CD14-positive monocyte (primary cell): Measurements from ENCODE around the gene GP9. TPM values are rescaled to one million over a fixed set of nuclear protein-coding genes. Genes with fewer than 3 reads are reported as not detected.

Source experiments
- DNase-seq, 3 donors: peaks; one replicate each; pipeline ENCODE4 v3.0.0-alpha.2; 2011 to 2022
- H2AFZ ChIP-seq: 2 replicates; pipeline ENCODE4 v1.6.0; 2012; ENCODE audit warnings: mild to moderate bottlenecking, low read depth, low read length, inconsistent platforms; ENCODE audit not compliant: insufficient read depth, poor library complexity, severe bottlenecking
- H3K27ac ChIP-seq, 2 donors: 1 replicate in 1 of 2; 2 replicates in 1 of 2; pipeline ENCODE4 v1.5.1; 2012 to 2013; ENCODE audit warnings: low read length in 2 of 2, control low read depth in 1 of 2, inconsistent platforms in 1 of 2, low read depth in 1 of 2, mild to moderate bottlenecking in 1 of 2
- H3K27me3 ChIP-seq, 2 donors: one replicate each; pipeline versions ENCODE4 v1.6.0 to v1.6.1; 2011 to 2013; ENCODE audit warnings: low read length in 2 of 2; ENCODE audit not compliant: control insufficient read depth in 2 of 2, insufficient read depth in 2 of 2
- H3K36me3 ChIP-seq, 2 donors: replicated peaks in 1 of 2; 1 replicate in 1 of 2; 2 replicates in 1 of 2; pipeline versions ENCODE4 v1.5.1 to v1.6.1; 2012 to 2013; ENCODE audit warnings: low read length in 2 of 2, control low read depth in 1 of 2, inconsistent platforms in 1 of 2, mild to moderate bottlenecking in 1 of 2; ENCODE audit not compliant: insufficient read depth in 2 of 2, control insufficient read depth in 1 of 2
- H3K4me1 ChIP-seq, 2 donors: 1 replicate in 1 of 2; 2 replicates in 1 of 2; pipeline versions ENCODE4 v1.5.1 to v1.6.1; 2012 to 2013; ENCODE audit warnings: low read length in 2 of 2, control low read depth in 1 of 2, inconsistent platforms in 1 of 2, mild to moderate bottlenecking in 1 of 2, moderate library complexity in 1 of 2; ENCODE audit not compliant: insufficient read depth in 2 of 2, control insufficient read depth in 1 of 2
- H3K4me2 ChIP-seq: replicated peaks from 2 replicates; pipeline ENCODE3; 2012; ENCODE audit warnings: low read length, moderate library complexity, mild to moderate bottlenecking; ENCODE audit not compliant: poor library complexity, severe bottlenecking; ENCODE audit errors: extremely low read depth
- H3K4me3 ChIP-seq, 3 experiments: fragments of 200-600 bp in 1 of 3; sonication (generic) in 1 of 3; replicated peaks in 1 of 3; 1 replicate in 2 of 3; 2 replicates in 1 of 3; pipeline ENCODE4 v1.5.1; 2011 to 2013; ENCODE audit warnings: low read length in 3 of 3, mild to moderate bottlenecking in 3 of 3, control low read depth in 2 of 3, low read depth in 2 of 3, inconsistent platforms in 1 of 3, moderate library complexity in 1 of 3
- H3K79me2 ChIP-seq: 2 replicates; pipeline ENCODE4 v1.6.0; 2012; ENCODE audit warnings: mild to moderate bottlenecking, control low read depth, inconsistent platforms, low read length, moderate library complexity; ENCODE audit not compliant: insufficient read depth
- H3K9ac ChIP-seq: 2 replicates; pipeline ENCODE4 v1.6.0; 2017; ENCODE audit warnings: low read length, mild to moderate bottlenecking; ENCODE audit not compliant: insufficient read depth, poor library complexity, severe bottlenecking
- H3K9me3 ChIP-seq, 2 donors: replicated peaks in 1 of 2; 1 replicate in 1 of 2; 2 replicates in 1 of 2; pipeline versions ENCODE4 v1.5.1 to v1.6.1; 2012 to 2013; ENCODE audit warnings: low read length in 2 of 2, control low read depth in 1 of 2; ENCODE audit not compliant: control insufficient read depth in 1 of 2, insufficient read depth in 1 of 2
- H4K20me1 ChIP-seq: 2 replicates; pipeline ENCODE4 v1.6.0; 2012; ENCODE audit warnings: mild to moderate bottlenecking, low read length, control low read depth, moderate library complexity; ENCODE audit not compliant: insufficient read depth
- H3K27ac Mint-ChIP-seq, 7 donors: one replicate each; pipeline ENCODE4 v1.8.0; 2020; ENCODE audit warnings: mild to moderate bottlenecking in 7 of 7, mixed read lengths in 7 of 7, moderate library complexity in 6 of 7, inconsistent platforms in 2 of 7
- H3K27me3 Mint-ChIP-seq, 3 donors: one replicate each; pipeline ENCODE4 v1.8.0; 2021 to 2022; ENCODE audit warnings: low read depth in 3 of 3, mild to moderate bottlenecking in 3 of 3, mixed read lengths in 3 of 3, moderate library complexity in 3 of 3, inconsistent platforms in 1 of 3
- H3K36me3 Mint-ChIP-seq, 2 donors: one replicate each; pipeline ENCODE4 v1.8.0; 2020; ENCODE audit warnings: mixed read lengths in 2 of 2, inconsistent platforms in 1 of 2, mild to moderate bottlenecking in 1 of 2
- H3K4me1 Mint-ChIP-seq: one replicate; pipeline ENCODE4 v1.8.0; 2020; ENCODE audit warnings: mild to moderate bottlenecking, mixed read lengths
- H3K4me3 Mint-ChIP-seq, 2 donors: one replicate each; pipeline ENCODE4 v1.8.0; 2020; ENCODE audit warnings: mild to moderate bottlenecking in 2 of 2, mixed read lengths in 2 of 2, moderate library complexity in 1 of 2
- H3K9me3 Mint-ChIP-seq, 7 donors: one replicate each; pipeline ENCODE4 v1.8.0; 2020 to 2022; ENCODE audit warnings: mixed read lengths in 7 of 7, mild to moderate bottlenecking in 6 of 7, moderate library complexity in 6 of 7, inconsistent platforms in 2 of 7
- WGBS: methylation state at CpG from one replicate; pipeline ENCODE4 v1.1.5; 2013; ENCODE audit warnings: missing lambda C conversion rate; ENCODE audit not compliant: insufficient coverage; 5-methylcytosine and 5-hydroxymethylcytosine counted together
- intact Hi-C, 2 donors: fragments of 100-400 bp; cut with micrococcal nuclease; formaldehyde crosslinking; loops; one replicate each; pipeline versions ENCODE4 v1.15.0 to v1.15.1; 2023
- polyA plus RNA-seq, 3 donors: library from polyadenylated mRNA; depleted of rRNA in 1 of 3; unstranded in 2 of 3; stranded (reverse) in 1 of 3; fragments of 300-500 nt in 2 of 3; fragments of >200 nt in 1 of 3; fragmentation: Illumina TruSeq in 2 of 3; gene quantifications; 1 replicate in 2 of 3; 2 replicates in 1 of 3; pipeline ENCODE4 v1.2.3, GENCODE V29; 2012 to 2021
- TF ChIP-seq, protein P1 (sequence below): fragments of 200-600 bp; IDR thresholded peaks from one replicate; pipeline ENCODE4 v1.8.0; 2022; ENCODE audit warnings: antibody characterized with exemption, mild to moderate bottlenecking

Gene GP9
- polyA plus RNA-seq, 3 donors: 0.74 to 2.7 TPM; not detected in 1

DNA sequence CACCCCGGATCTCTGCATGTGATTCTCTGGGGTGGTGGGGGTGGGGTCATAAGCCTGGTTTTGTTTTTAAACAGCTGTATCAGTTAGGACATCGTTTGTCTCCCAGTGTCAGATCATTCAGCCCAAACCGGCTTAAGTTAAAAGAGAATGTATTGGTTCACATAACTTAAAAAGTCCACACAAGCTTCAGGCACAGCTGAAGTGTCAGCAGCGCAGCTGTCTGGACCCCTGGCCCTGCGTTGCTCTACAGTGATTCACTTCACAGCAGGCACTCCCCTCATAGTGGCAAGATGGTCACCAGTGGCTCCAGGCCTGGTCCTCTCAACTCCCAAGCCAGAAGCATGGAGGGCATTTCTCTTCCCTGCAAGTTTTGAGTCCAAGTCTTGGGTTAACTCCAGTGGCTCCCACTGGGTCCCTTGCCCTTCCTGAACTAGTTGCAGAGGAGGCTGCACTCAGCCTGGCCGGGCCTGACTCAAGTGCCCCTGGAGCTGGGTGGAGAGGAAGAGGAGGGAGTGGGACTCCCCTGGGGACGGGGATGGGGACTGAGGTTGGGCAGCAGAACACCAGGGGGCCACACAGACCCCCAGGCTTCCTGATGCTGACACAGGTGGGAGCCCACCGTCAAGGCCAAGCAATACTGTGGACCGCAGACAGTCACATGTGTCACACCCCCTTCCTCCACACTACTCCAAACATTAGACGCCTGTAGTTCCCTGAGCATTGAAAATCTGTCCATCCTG lies 28.9 kb upstream of the GP9 start:
- Histone ChIP-seq H3K9ac (no peak overlapping the region), H3K4me3 (no peak overlapping the region), H3K9me3 (peaks cover 0 to 6% of the 10 kb centered on the region in 2 donors), H3K79me2 (no peaks in the 10 kb centered on the region), H2AFZ (no peak overlapping the region), H3K36me3 (no peaks in the 10 kb centered on the region), H3K4me1 (peaks cover 7 to 10% of the 10 kb centered on the region in 2 donors), H3K27ac (no peak overlapping the region), H3K4me2 (no peak overlapping the region), H4K20me1 (no peaks in the 10 kb centered on the region), H3K27me3 (peaks cover 0 to under 1% of the 10 kb centered on the region in 2 donors)
- intact Hi-C loops: no loop called here
- Mint-ChIP-seq H3K27ac (no peak overlapping the region), H3K27me3 (peaks cover 2 to 4% (median 3%) of the 10 kb centered on the region in 3 donors), H3K9me3 (peaks cover 0 to 8% (median 3%) of the 10 kb centered on the region in 7 donors), H3K36me3 (no peaks in the 10 kb centered on the region), H3K4me1 (peaks cover 4% of the 10 kb centered on the region), H3K4me3 (no peak overlapping the region)
- WGBS: 91% methylated on average over 4 of the region's 10 CpGs
- DNase-seq: no peak
- TF ChIP-seq, protein P1, sequence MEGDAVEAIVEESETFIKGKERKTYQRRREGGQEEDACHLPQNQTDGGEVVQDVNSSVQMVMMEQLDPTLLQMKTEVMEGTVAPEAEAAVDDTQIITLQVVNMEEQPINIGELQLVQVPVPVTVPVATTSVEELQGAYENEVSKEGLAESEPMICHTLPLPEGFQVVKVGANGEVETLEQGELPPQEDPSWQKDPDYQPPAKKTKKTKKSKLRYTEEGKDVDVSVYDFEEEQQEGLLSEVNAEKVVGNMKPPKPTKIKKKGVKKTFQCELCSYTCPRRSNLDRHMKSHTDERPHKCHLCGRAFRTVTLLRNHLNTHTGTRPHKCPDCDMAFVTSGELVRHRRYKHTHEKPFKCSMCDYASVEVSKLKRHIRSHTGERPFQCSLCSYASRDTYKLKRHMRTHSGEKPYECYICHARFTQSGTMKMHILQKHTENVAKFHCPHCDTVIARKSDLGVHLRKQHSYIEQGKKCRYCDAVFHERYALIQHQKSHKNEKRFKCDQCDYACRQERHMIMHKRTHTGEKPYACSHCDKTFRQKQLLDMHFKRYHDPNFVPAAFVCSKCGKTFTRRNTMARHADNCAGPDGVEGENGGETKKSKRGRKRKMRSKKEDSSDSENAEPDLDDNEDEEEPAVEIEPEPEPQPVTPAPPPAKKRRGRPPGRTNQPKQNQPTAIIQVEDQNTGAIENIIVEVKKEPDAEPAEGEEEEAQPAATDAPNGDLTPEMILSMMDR: no peak

DNA sequence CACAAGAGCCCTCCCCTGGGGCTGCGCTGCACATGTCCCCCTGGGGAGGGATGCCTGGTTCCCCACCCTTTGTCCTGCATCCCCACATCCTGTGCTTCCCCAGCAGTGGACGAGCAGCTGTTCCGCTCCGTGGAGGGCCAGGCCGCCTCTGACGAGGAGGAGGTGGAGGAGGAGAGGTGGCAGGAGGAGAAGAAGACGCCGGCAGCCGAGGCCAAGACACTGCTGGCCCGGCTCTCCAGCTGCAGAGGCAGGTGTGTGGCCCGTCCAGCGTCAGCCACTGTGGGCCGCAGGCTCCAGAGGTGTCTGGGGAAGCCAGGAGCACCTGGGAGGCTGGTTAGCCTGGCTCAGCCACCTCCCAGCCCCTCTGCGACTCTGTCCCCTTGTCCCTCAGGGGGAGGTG lies 27.9 kb upstream of the GP9 start:
- no peaks in the 10 kb centered on the region for H3K27me3 ChIP-seq
- Mint-ChIP-seq H3K27me3 (peaks cover 1 to 3% (median 3%) of the 10 kb centered on the region in 3 donors), H3K9me3 (peaks cover 0 to 6% (median 3%) of the 10 kb centered on the region in 7 donors), H3K4me1 (no peaks in the 10 kb centered on the region), H3K36me3 (no peaks in the 10 kb centered on the region), H3K4me3 (no peak overlapping the region), H3K27ac (no peak overlapping the region)
- peaks cover 0 to 6% of the 10 kb centered on the region in 2 donors for H3K9me3 ChIP-seq
- H3K9ac ChIP-seq: no peak overlapping the region
- intact Hi-C loops: no loop called here
- DNase-seq: no peak
- no peak overlapping the region for H3K4me2 ChIP-seq
- H3K79me2 ChIP-seq: no peaks in the 10 kb centered on the region
- H3K4me1 ChIP-seq: no peaks in the 10 kb centered on the region
- H3K27ac ChIP-seq: no peak overlapping the region
- TF ChIP-seq, protein P1: no peak
- no peaks in the 10 kb centered on the region for H4K20me1 ChIP-seq
- no peak overlapping the region for H3K4me3 ChIP-seq
- no peaks in the 10 kb centered on the region for H3K36me3 ChIP-seq
- H2AFZ ChIP-seq: no peak overlapping the region
- WGBS: 95% methylated on average over 12 of the region's 14 CpGs
